Astrocyte of the spinal cord (primary cell): ENCODE results near the gene LIG3.

Experiments used
- DNase-seq: peaks from one replicate; pipeline ENCODE4 v3.0.0; 2011; ENCODE audit warnings: low read depth, low spot score
- H3K4me3 ChIP-seq: 2 replicates; pipeline ENCODE4 v1.5.1; 2011; ENCODE audit warnings: low read depth, mild to moderate bottlenecking, low read length, moderate library complexity
- CTCF ChIP-seq: IDR thresholded peaks from 2 replicates; pipeline ENCODE4 v1.5.1; 2012; ENCODE audit warnings: low read depth, mild to moderate bottlenecking, low read length, inconsistent platforms
- in situ Hi-C: cut with HindIII; loops from 2 replicates; pipeline ENCODE4 v1.10.0; 2017; ENCODE audit warnings: low sequenced_read_pairs

LIG3 gene

GRCh38 chr17:34979153-34979552, 1.2 kb upstream of the LIG3 start:
- TF ChIP-seq CTCF, result no peak
- H3K4me3 ChIP-seq, result no peak overlapping the region
- DNase-seq, result no peak
- in situ Hi-C loops, result no loop called here

GRCh38 chr17:34979650-34980352, 511 bp upstream of the LIG3 start:
- H3K4me3 ChIP-seq, result peak overlapping the region; percentile 66
- in situ Hi-C loops, result no loop called here
- no peak for DNase-seq
- TF ChIP-seq CTCF, result no peak

- DNase-seq, result peak; percentile 84
- peak; percentile 47 for TF ChIP-seq CTCF
- H3K4me3 ChIP-seq, result peak overlapping the region; percentile 66
- in situ Hi-C loops, result no loop called here
These were observed 597 bp downstream of the LIG3 start for GRCh38 chr17:34980681-34981537.

- TF ChIP-seq CTCF, result no peak
- peak overlapping the region; percentile 66 for H3K4me3 ChIP-seq
- DNase-seq, result peak; percentile 20
- in situ Hi-C loops, result no loop called here
These were observed 1.4 kb downstream of the LIG3 start for GRCh38 chr17:34981538-34982241.

- no peak for DNase-seq
- no peak for TF ChIP-seq CTCF
- no peak overlapping the region for H3K4me3 ChIP-seq
- in situ Hi-C loops, result no loop called here
These were observed 6.9 kb downstream of the LIG3 start for GRCh38 chr17:34987232-34987631.

GRCh38 chr17:34988644-34989043, 8.3 kb downstream of the LIG3 start:
- no peak for TF ChIP-seq CTCF
- DNase-seq, result no peak
- no peak overlapping the region for H3K4me3 ChIP-seq
- in situ Hi-C loops, result no loop called here
